RWPE1 (cell line): ENCODE results near the gene CPNE2.

Experiments used
- CTCF ChIA-PET: fragments of 350-600 bp; sonication (Branson Sonifier 250); formaldehyde crosslinking; extraction: SDS; loops from one replicate; lab custom pipeline; 2021; lab: Yijun Ruan, JAX
- POLR2A ChIA-PET: fragments of 400-600 bp; formaldehyde crosslinking; extraction: SDS; loops from one replicate; lab custom pipeline; 2020; ENCODE audit warnings: antibody characterized with exemption; ENCODE audit not compliant: low non-redundant PET; lab: Yijun Ruan, JAX
- DNase-seq: peaks from one replicate; pipeline ENCODE4 v3.0.0; 2012; ENCODE audit warnings: low spot score
- H3K27ac ChIP-seq: fragments of 450-650 bp; 2 replicates; pipeline ENCODE4 v1.5.1; 2017
- TF ChIP-seq, protein P1 (sequence below): fragments of 450-650 bp; conservative IDR thresholded peaks from 2 replicates; pipeline ENCODE4 v1.5.1; 2017; ENCODE audit warnings: low read depth, mild to moderate bottlenecking

Gene CPNE2

DNA sequence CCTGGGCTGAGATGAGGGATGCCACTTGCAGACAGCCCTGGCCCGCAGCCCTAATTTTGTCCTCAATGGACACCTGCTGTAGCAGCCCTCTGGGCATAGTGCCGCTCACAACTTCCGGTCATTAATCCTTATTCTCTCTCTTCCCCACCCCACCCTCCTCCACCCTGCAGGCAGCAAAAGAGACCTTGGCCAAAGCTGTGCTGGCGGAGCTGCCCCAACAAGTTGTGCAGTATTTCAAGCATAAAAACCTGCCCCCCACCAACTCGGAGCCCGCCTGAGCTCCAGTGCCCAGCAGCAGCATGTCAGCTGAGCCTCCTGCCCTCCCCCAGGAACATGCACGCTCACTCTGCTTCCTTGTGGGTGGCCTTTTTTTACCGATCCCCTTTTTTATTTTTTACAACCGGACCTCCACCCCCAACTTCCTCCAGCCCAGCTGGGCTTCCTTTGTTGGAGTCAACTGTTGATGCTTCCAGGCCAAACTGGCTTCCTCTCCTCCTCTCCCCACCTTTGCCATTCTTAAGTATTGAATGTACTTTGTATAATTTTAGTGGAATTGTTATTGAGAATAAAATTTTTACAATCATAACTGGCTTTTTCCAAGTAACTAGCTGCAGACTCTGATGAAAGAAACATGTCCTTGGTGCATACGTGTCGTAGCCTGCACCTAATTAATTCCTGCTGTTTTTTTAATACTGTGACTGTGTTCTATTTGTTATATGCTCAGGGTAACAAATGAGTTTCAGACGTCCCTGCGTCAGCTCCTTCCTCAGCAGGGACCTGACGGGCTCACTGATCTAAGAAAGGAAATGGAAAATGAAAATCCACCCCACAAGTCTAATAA, 55.2 kb downstream of the CPNE2 start:
- peak overlapping the region; percentile 87 for H3K27ac ChIP-seq
- TF ChIP-seq, protein P1, sequence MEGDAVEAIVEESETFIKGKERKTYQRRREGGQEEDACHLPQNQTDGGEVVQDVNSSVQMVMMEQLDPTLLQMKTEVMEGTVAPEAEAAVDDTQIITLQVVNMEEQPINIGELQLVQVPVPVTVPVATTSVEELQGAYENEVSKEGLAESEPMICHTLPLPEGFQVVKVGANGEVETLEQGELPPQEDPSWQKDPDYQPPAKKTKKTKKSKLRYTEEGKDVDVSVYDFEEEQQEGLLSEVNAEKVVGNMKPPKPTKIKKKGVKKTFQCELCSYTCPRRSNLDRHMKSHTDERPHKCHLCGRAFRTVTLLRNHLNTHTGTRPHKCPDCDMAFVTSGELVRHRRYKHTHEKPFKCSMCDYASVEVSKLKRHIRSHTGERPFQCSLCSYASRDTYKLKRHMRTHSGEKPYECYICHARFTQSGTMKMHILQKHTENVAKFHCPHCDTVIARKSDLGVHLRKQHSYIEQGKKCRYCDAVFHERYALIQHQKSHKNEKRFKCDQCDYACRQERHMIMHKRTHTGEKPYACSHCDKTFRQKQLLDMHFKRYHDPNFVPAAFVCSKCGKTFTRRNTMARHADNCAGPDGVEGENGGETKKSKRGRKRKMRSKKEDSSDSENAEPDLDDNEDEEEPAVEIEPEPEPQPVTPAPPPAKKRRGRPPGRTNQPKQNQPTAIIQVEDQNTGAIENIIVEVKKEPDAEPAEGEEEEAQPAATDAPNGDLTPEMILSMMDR, result no peak
- POLR2A ChIA-PET, result no interaction called here
- DNase-seq, result no peak
- CTCF ChIA-PET, result interaction anchor here (0.7 kb wide), 1 partner anchor 22 kb away, joined by 3 read pairs; no protein-coding TSS in a partner anchor

DNA sequence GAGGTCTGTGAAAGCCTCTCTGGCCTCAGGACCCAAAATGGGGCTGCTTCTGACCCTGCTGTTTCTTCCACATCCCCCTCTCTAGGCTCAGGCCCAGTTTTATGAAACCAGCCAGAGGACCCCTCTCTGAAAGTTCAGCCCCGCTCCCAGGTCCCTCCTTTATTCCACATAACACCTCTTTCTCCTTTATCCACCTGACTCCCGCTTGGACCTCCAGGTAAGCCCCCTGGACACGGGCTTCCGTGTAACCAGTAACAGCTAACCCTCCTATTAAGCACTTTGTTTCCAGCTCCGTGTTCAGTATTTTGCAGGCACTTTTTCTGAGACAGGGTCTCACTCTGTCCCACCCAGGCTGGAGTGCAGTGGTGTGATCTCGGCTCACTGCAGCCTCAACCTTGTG, 56.1 kb downstream of the CPNE2 start:
- H3K27ac ChIP-seq, result peak overlapping the region; percentile 87
- DNase-seq, result no peak
- POLR2A ChIA-PET, result no interaction called here
- TF ChIP-seq, protein P1, result no peak
- CTCF ChIA-PET, result interaction anchor here (0.7 to 1.0 kb wide), 2 partner anchors 21 to 37 kb away, joined by 3 to 4 read pairs; no protein-coding TSS in a partner anchor

GRCh38 chr16:57149391-57149790, 57.0 kb downstream of the CPNE2 start:
- CTCF ChIA-PET, result interaction anchor here (0.6 to 1.0 kb wide), 4 partner anchors 24 to 320 kb away, joined by 3 to 4 read pairs (median 4); partner anchors contain the start of gene CPNE2
- POLR2A ChIA-PET, result no interaction called here
- no peak for DNase-seq
- TF ChIP-seq, protein P1, result no peak
- H3K27ac ChIP-seq, result peak overlapping the region; percentile 87

DNA sequence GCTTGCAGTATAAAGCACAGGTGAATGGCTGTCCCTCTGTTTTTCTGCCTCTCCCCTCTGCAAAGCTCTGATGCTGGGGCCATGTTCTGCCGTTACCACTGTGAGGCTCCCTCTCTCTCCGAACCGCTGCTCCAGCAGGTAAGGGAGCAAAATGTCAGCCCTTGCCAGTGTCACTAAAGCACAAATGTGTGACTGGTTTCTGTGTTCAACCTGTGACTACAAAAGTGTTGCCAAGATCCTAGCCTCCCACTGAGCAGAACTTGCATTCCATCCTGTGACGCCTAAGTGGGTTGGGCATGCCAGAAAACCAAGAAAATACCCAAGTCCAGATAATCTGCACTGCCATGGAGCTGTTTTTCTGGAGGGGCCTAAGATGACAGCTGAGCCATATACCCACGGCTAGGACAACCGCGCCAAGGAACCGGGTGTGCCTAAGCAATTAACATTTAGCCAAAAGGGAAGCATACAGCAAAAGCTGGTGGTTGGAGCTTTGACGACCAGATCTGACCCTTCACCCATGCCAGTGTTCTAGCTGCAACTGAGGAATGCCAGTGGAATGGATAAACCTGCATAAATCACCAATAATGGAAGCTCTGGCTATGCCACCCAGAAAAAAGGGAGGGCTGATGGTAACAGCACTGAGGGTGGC, 58.4 kb downstream of the CPNE2 start:
- POLR2A ChIA-PET, result no interaction called here
- TF ChIP-seq, protein P1, result no peak
- DNase-seq, result no peak
- CTCF ChIA-PET, result interaction anchor here (0.7 kb wide), 1 partner anchor 151 kb away, joined by 4 read pairs; no protein-coding TSS in a partner anchor
- H3K27ac ChIP-seq, result peak overlapping the region; percentile 23; the same call in 1 of the 2 replicates

GRCh38 chr16:57151369-57151768, 59.0 kb downstream of the CPNE2 start:
- no peak for DNase-seq
- POLR2A ChIA-PET, result no interaction called here
- H3K27ac ChIP-seq, result no peak overlapping the region
- CTCF ChIA-PET, result interaction anchor here (0.7 kb wide), 1 partner anchor 151 kb away, joined by 4 read pairs; no protein-coding TSS in a partner anchor
- TF ChIP-seq, protein P1, result no peak
